Suppressor macrophage (primary cell): ENCODE measurements around the gene SNX4.

Experiments used
- DNase-seq, 4 experiments: peaks; one replicate each; pipeline ENCODE4 v3.0.0-alpha.2; 2020 to 2022

Gene SNX4

GRCh38 chr3:125401402-125401801 lies 118.6 kb downstream of the SNX4 start:
- DNase-seq, result no peak

- no peak for DNase-seq
Measured at GRCh38 chr3:125398952-125399351, 121.0 kb downstream of the SNX4 start.
